Ovary (tissue), 3 donors: Measurements from ENCODE around the gene CHAC1.

ENCODE experiments used
- CTCF ChIP-seq, 3 donors: fragments of 450-650 bp in 2 of 3; fragments of 200-600 bp in 1 of 3; IDR thresholded peaks; one replicate each; pipeline versions ENCODE4 v1.5.1 to v1.8.0; 2016 to 2022; ENCODE audit warnings: antibody characterized with exemption in 3 of 3, mild to moderate bottlenecking in 1 of 3
- POLR2A ChIP-seq: fragments of 450-650 bp; IDR thresholded peaks from one replicate; pipeline ENCODE4 v1.6.1; 2017; ENCODE audit warnings: antibody characterized with exemption, mild to moderate bottlenecking, moderate library complexity
- donor health status: DM: no; HTN: no; CAD: no.

GRCh38 chr15:40932649-40933516 is 20.4 kb upstream of the CHAC1 start:
- TF ChIP-seq CTCF (IDR thresholded peaks at IDR 0.05) (no peak), POLR2A (no peak)
